Activated T-helper 1 cell treated with anti-CD3 and anti-CD28 coated beads, Interleukin-12 subunit alpha, Interleukin-12 subunit beta, Interleukin-2, Interleukin-4 antibody, amounts not matched to agents 30 ng/mL and 10 ng/mL and 1 ng/mL, durations not matched to agents 14 hours and 24 hours and 36 hours (primary cell): ENCODE measurements around the gene FAM118B. TPM values are rescaled to one million over a fixed set of nuclear protein-coding genes. Genes with fewer than 3 reads are reported as not detected.

Source experiments
- DNase-seq: peaks from one replicate; pipeline ENCODE4 v3.0.0; 2021; ENCODE audit warnings: low spot score
- H3K27ac Mint-ChIP-seq: one replicate; pipeline ENCODE4 v1.8.0; 2021; ENCODE audit warnings: mild to moderate bottlenecking, mixed read lengths
- H3K27me3 Mint-ChIP-seq: one replicate; pipeline ENCODE4 v1.8.0; 2022; ENCODE audit warnings: mild to moderate bottlenecking, moderate library complexity, mixed read lengths; ENCODE audit not compliant: insufficient read depth
- H3K36me3 Mint-ChIP-seq: one replicate; pipeline ENCODE4 v1.8.0; 2021; ENCODE audit warnings: low read depth, mixed read lengths
- H3K4me1 Mint-ChIP-seq: one replicate; pipeline ENCODE4 v1.8.0; 2021; ENCODE audit warnings: low read depth, mixed read lengths
- H3K4me3 Mint-ChIP-seq: one replicate; pipeline ENCODE4 v1.8.0; 2021; ENCODE audit warnings: mild to moderate bottlenecking, moderate library complexity, mixed read lengths
- H3K9me3 Mint-ChIP-seq: one replicate; pipeline ENCODE4 v1.8.0; 2021; ENCODE audit warnings: mixed read lengths
- intact Hi-C: fragments of 100-400 bp; cut with micrococcal nuclease; formaldehyde crosslinking; loops from one replicate; pipeline ENCODE4 v1.15.1; 2024
- total RNA-seq: library from RNA; stranded (reverse); gene quantifications from 2 replicates; pipeline ENCODE4 v1.2.3, GENCODE V29; 2022

The FAM118B gene
- total RNA-seq, 1 donor from 2014 or later, result 13.2 TPM

GRCh38 chr11:126174816-126175215, 36.8 kb upstream of the FAM118B start:
- H3K27ac Mint-ChIP-seq, result no peak overlapping the region
- no peaks in the 10 kb centered on the region for H3K9me3 Mint-ChIP-seq
- DNase-seq, result no peak
- intact Hi-C loops, result no loop called here
- peaks cover 3% of the 10 kb centered on the region for H3K27me3 Mint-ChIP-seq
- no peaks in the 10 kb centered on the region for H3K36me3 Mint-ChIP-seq
- H3K4me1 Mint-ChIP-seq, result no peaks in the 10 kb centered on the region
- no peak overlapping the region for H3K4me3 Mint-ChIP-seq

GRCh38 chr11:126175393-126175792, 36.2 kb upstream of the FAM118B start:
- Mint-ChIP-seq H3K9me3 (no peaks in the 10 kb centered on the region), H3K27ac (no peak overlapping the region), H3K4me3 (no peak overlapping the region), H3K4me1 (no peaks in the 10 kb centered on the region), H3K27me3 (peaks cover 3% of the 10 kb centered on the region), H3K36me3 (no peaks in the 10 kb centered on the region)
- no peak for DNase-seq
- intact Hi-C loops, result no loop called here

GRCh38 chr11:126176853-126177470, 34.6 kb upstream of the FAM118B start:
- H3K4me1 Mint-ChIP-seq, result no peaks in the 10 kb centered on the region
- no peaks in the 10 kb centered on the region for H3K9me3 Mint-ChIP-seq
- intact Hi-C loops, result no loop called here
- no peaks in the 10 kb centered on the region for H3K36me3 Mint-ChIP-seq
- H3K27ac Mint-ChIP-seq, result no peak overlapping the region
- H3K27me3 Mint-ChIP-seq, result peaks cover 3% of the 10 kb centered on the region
- no peak overlapping the region for H3K4me3 Mint-ChIP-seq
- DNase-seq, result no peak

GRCh38 chr11:126181939-126182730, 29.4 kb upstream of the FAM118B start:
- Mint-ChIP-seq H3K27me3 (peaks cover 1% of the 10 kb centered on the region), H3K36me3 (no peaks in the 10 kb centered on the region), H3K4me1 (no peaks in the 10 kb centered on the region), H3K4me3 (no peak overlapping the region), H3K27ac (no peak overlapping the region), H3K9me3 (no peaks in the 10 kb centered on the region)
- no peak for DNase-seq
- intact Hi-C loops, result no loop called here

- no peak overlapping the region for H3K27ac Mint-ChIP-seq
- intact Hi-C loops, result no loop called here
- H3K27me3 Mint-ChIP-seq, result peaks cover 1% of the 10 kb centered on the region
- no peaks in the 10 kb centered on the region for H3K4me1 Mint-ChIP-seq
- no peaks in the 10 kb centered on the region for H3K36me3 Mint-ChIP-seq
- DNase-seq, result no peak
- no peaks in the 10 kb centered on the region for H3K9me3 Mint-ChIP-seq
- no peak overlapping the region for H3K4me3 Mint-ChIP-seq
Observed at GRCh38 chr11:126182787-126183445, 28.7 kb upstream of the FAM118B start.

- no peak for DNase-seq
- intact Hi-C loops, result no loop called here
Observed at GRCh38 chr11:126185259-126186024, 26.1 kb upstream of the FAM118B start.

GRCh38 chr11:126186025-126186698, 25.4 kb upstream of the FAM118B start:
- Mint-ChIP-seq H3K4me1 (peaks cover 7% of the 10 kb centered on the region), H3K4me3 (no peak overlapping the region), H3K36me3 (no peaks in the 10 kb centered on the region), H3K9me3 (no peaks in the 10 kb centered on the region), H3K27me3 (no peaks in the 10 kb centered on the region), H3K27ac (no peak overlapping the region)
- intact Hi-C loops, result no loop called here
- DNase-seq, result no peak

More at GRCh38 chr11:126185259-126186024, 26.1 kb upstream of the FAM118B start:
- Mint-ChIP-seq H3K9me3 (no peaks in the 10 kb centered on the region), H3K27me3 (no peaks in the 10 kb centered on the region), H3K27ac (no peak overlapping the region), H3K36me3 (no peaks in the 10 kb centered on the region), H3K4me1 (peaks cover 7% of the 10 kb centered on the region), H3K4me3 (no peak overlapping the region)

- intact Hi-C loops, result no loop called here
- Mint-ChIP-seq H3K4me1 (peaks cover 7% of the 10 kb centered on the region), H3K27me3 (no peaks in the 10 kb centered on the region), H3K9me3 (no peaks in the 10 kb centered on the region), H3K36me3 (no peaks in the 10 kb centered on the region), H3K27ac (no peak overlapping the region), H3K4me3 (no peak overlapping the region)
- DNase-seq, result no peak
Observed at GRCh38 chr11:126186708-126187529, 24.7 kb upstream of the FAM118B start.

- no peak for DNase-seq
- no peaks in the 10 kb centered on the region for H3K9me3 Mint-ChIP-seq
- H3K27ac Mint-ChIP-seq, result no peak overlapping the region
- H3K4me3 Mint-ChIP-seq, result no peak overlapping the region
- intact Hi-C loops, result no loop called here
- no peaks in the 10 kb centered on the region for H3K36me3 Mint-ChIP-seq
- H3K4me1 Mint-ChIP-seq, result peaks cover 7% of the 10 kb centered on the region
- H3K27me3 Mint-ChIP-seq, result no peaks in the 10 kb centered on the region
Observed at GRCh38 chr11:126188332-126189108, 23.1 kb upstream of the FAM118B start.

GRCh38 chr11:126189109-126189929, 22.3 kb upstream of the FAM118B start:
- no peak overlapping the region for H3K27ac Mint-ChIP-seq
- intact Hi-C loops, result no loop called here
- H3K9me3 Mint-ChIP-seq, result no peaks in the 10 kb centered on the region
- no peaks in the 10 kb centered on the region for H3K27me3 Mint-ChIP-seq
- peaks cover 7% of the 10 kb centered on the region for H3K4me1 Mint-ChIP-seq
- H3K36me3 Mint-ChIP-seq, result no peaks in the 10 kb centered on the region
- no peak for DNase-seq
- no peak overlapping the region for H3K4me3 Mint-ChIP-seq

GRCh38 chr11:126190792-126191191, 20.8 kb upstream of the FAM118B start:
- Mint-ChIP-seq H3K4me3 (no peak overlapping the region), H3K9me3 (no peaks in the 10 kb centered on the region), H3K4me1 (peaks cover 7% of the 10 kb centered on the region), H3K27me3 (no peaks in the 10 kb centered on the region), H3K36me3 (peaks cover 4% of the 10 kb centered on the region), H3K27ac (no peak overlapping the region)
- intact Hi-C loops, result loop anchor here (5.0 kb wide), 1 partner anchor 563 kb away; the partner anchor contains the start of gene CHEK1
- no peak for DNase-seq
